OCI-LY3 (cell line): ENCODE results near the gene SLC19A1.

Source experiments
- CTCF ChIP-seq: fragments of 200-600, 300-600 bp; sonication (generic); IDR thresholded peaks from 2 replicates; pipeline ENCODE4 v1.5.1; 2014; ENCODE audit warnings: antibody characterized with exemption, low read length, low read depth
- EZH2phosphoT487 ChIP-seq: fragments of 200-600 bp; shearing (Covaris generic); IDR thresholded peaks from 2 replicates; pipeline ENCODE4 v1.6.1; 2018; ENCODE audit warnings: antibody characterized with exemption, mixed run types, low read depth

DNA sequence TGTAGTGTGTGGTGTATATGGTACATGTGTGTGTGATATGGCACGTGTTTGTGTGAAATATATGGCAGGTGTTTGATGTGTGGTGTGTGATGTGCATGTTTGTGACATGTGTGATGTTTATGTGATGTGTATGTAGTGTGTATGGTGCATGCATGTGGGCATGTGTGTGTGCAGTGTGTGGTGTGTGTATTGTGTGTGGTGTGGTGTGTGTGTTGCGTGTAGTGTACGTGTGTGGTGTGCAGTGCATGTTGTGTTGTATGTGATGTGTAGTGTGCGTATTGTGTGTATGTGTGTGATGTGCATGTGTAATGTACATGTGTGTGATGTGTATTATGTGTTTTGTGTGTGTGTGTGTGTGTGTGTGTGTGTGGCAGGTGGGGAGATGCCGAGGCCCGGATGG is 65.7 kb downstream of the SLC19A1 start:
- TF ChIP-seq CTCF (no peak), EZH2phosphoT487 (no peak)
